ENCODE results near the gene MRGPRG. TPM values are rescaled to one million over a fixed set of nuclear protein-coding genes. Genes with fewer than 3 reads are reported as not detected.

Gene MRGPRG
- total RNA-seq, 2 donors from 2014 or later, result not detected

DNA sequence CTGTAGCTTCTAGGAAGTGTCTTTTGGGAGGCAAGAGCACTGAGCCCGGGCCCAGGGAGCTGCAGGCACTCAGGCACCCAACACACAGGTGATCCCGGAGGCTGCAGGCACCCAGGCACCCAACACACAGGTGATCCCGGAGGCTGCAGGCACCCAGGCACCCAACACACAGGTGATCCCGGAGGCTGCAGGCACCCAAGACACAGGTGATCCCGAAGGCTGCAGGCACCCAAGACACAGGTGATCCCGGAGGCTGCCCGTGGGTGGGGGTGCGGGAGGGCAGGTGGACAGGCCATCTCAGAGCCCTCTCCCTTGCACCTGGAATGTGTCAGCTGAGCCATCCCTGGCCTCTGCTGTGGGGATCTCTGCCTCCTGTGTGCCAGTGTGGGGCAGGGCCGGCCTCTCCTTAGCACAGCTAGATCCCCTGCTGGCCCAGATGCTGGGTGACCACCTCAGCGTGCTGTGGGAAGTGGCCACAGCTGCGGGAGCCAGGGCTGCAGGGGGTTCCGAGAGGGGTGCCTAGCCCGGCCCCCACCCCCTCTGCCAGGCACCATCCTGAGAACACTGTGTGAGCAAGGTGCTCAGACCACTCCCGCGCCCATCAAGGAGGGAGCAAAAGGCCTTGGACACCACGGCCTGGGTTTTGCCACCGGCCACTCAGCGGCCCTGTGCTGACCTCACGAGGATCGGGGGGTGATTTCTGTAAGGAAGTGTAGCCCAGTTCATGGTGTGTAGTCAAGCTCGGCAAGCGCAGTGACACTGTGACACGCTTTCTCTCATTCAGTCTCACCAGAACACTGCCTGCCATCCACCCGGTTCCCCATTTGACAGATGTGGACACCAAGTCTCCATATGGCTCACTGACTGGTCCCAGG lies 14.2 kb downstream of the MRGPRG start:
- Histone ChIP-seq H3K27ac (no peak overlapping the region), H3K9me3 (no peaks in the 10 kb centered on the region), H3K4me1 (peaks cover 0 to 6% of the 10 kb centered on the region in 2 donors), H3K36me3 (no peaks in the 10 kb centered on the region), H3K4me3 (no peak overlapping the region), H3K27me3 (peaks cover 0 to 24% of the 10 kb centered on the region in 2 donors)
- TF ChIP-seq, protein P1, sequence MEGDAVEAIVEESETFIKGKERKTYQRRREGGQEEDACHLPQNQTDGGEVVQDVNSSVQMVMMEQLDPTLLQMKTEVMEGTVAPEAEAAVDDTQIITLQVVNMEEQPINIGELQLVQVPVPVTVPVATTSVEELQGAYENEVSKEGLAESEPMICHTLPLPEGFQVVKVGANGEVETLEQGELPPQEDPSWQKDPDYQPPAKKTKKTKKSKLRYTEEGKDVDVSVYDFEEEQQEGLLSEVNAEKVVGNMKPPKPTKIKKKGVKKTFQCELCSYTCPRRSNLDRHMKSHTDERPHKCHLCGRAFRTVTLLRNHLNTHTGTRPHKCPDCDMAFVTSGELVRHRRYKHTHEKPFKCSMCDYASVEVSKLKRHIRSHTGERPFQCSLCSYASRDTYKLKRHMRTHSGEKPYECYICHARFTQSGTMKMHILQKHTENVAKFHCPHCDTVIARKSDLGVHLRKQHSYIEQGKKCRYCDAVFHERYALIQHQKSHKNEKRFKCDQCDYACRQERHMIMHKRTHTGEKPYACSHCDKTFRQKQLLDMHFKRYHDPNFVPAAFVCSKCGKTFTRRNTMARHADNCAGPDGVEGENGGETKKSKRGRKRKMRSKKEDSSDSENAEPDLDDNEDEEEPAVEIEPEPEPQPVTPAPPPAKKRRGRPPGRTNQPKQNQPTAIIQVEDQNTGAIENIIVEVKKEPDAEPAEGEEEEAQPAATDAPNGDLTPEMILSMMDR (IDR thresholded peaks at IDR 0.05), result no peak
- DNase-seq (ENCODE audit: low spot score), result no peak

DNA sequence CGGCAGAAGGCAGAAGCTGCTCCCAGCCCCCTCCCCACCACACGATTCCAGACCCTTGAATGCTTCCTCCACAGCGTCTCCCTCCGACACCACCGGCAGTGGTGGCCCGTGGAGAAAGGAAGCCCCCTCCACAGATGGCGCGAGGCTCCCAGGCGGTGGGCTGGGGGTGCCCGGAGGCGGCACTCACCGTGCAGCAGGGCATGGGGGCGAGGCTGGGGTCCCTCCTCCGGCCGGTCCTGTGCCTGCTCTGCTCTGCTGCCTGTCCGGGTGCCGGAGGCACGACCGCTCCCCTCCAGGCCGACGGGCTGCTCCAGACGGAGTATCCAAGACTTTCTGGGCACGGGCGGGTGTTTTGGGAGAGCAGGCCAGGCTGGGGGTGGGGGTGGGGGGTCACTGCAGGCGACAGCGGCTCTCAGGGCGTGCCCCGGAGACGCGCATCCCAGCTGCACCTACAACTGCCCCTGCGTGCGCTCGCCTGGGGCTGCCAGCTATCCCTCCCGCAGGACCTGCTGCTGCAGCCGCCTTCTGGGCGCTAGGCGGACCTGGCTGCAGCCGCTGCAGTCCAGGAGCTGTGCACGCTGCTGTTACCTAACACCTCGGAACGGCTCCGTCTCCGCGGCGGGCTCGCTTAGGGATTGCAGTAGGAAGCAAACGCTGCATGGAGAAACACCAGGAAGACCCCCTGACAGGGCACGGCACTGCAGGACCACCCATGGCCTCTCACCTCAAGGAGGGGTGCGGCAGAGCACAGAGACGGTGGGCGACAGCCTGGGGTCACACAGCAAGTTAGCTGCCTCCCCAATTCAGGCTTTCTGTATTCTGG lies 15.2 kb downstream of the MRGPRG start:
- H3K27me3 ChIP-seq, result peaks cover 0 to 24% of the 10 kb centered on the region in 2 donors
- no peaks in the 10 kb centered on the region for H3K36me3 ChIP-seq
- peak overlapping the region in 1 of 2 donors; percentile 9 for H3K4me3 ChIP-seq
- no peaks in the 10 kb centered on the region for H3K9me3 ChIP-seq
- DNase-seq (ENCODE audit: low spot score), result no peak
- H3K4me1 ChIP-seq, result peaks cover 0 to 6% of the 10 kb centered on the region in 2 donors
- TF ChIP-seq, protein P1 (IDR thresholded peaks at IDR 0.05), result no peak
- no peak overlapping the region for H3K27ac ChIP-seq

DNA sequence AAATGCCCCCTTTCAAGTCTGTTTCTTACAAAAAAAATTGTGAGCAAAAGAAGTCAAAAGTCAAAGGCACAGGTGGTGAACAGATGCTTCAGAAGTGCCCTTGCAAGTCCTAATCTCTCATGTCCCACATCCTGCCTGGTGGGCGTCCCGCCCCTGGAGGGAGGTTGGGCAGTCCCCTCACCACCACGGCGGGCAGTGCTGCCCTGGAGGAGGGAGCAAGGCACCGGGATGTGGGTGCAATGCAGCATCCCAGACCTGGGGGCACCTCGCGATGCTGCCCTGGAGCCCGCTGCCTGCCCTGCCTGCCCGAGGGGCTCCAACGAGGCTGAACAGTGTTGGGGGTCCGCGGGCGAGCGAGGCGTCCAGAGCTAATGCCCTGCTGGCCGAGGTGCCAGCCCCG lies 15.9 kb downstream of the MRGPRG start:
- no peak overlapping the region for H3K27ac ChIP-seq
- H3K4me3 ChIP-seq, result no peak overlapping the region
- no peaks in the 10 kb centered on the region for H3K9me3 ChIP-seq
- DNase-seq (ENCODE audit: low spot score), result no peak
- no peaks in the 10 kb centered on the region for H3K36me3 ChIP-seq
- peaks cover 0 to 24% of the 10 kb centered on the region in 2 donors for H3K27me3 ChIP-seq
- TF ChIP-seq, protein P1 (IDR thresholded peaks at IDR 0.05), result no peak
- H3K4me1 ChIP-seq, result peaks cover 0 to 6% of the 10 kb centered on the region in 2 donors

DNA sequence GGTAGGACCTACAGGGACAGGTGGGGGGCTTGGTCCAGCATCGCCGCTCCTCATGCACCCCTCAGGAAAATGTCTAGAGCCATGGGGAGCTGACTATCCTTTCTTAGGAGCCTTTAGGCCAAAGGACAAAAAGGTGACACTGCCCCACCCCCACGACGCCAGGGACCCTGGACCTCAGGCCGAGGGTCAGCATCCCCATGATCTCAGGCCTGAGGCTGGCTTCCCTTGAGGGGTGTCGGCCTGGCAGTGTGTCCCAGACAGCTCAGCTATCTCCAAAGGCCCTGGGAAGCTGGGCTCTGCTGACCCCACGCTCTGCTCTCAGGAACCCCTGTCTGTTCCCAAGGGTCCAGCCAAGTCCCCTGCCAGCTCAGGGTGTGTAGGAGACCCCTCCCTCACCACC lies 16.3 kb downstream of the MRGPRG start:
- Histone ChIP-seq H3K4me1 (peaks cover 0 to 6% of the 10 kb centered on the region in 2 donors), H3K36me3 (no peaks in the 10 kb centered on the region), H3K4me3 (no peak overlapping the region), H3K9me3 (no peaks in the 10 kb centered on the region), H3K27me3 (peaks cover 0 to 24% of the 10 kb centered on the region in 2 donors), H3K27ac (no peak overlapping the region)
- no peak for DNase-seq (ENCODE audit: low spot score)
- TF ChIP-seq, protein P1 (IDR thresholded peaks at IDR 0.05), result no peak

DNA sequence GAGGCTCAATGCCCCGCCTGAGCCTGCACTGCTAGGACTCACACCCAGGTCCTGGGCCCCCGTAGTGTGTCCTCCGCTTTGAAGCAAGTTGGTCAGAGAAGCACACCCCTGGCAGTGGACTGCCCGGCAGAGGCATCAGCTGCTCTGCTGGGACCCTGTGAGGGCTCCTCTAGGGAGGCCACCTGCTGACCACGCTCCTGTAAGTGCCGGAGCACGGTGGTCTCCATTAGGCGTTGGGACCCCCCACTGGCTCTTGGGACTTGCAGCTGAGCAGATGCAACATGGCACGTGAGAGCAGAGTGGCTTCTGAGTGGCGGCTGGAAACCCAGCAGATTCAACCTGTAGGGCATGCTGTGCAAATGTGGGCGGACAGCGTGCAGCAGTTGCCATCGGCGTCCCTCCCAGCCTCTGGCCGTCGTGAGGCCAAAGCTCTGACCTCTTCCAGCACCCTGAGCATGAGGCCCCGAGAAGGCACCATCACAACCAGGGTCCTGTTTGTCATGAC lies 16.9 kb downstream of the MRGPRG start:
- peaks cover 0 to 6% of the 10 kb centered on the region in 2 donors for H3K4me1 ChIP-seq
- H3K36me3 ChIP-seq, result no peaks in the 10 kb centered on the region
- no peak for DNase-seq (ENCODE audit: low spot score)
- no peak overlapping the region for H3K27ac ChIP-seq
- H3K4me3 ChIP-seq, result no peak overlapping the region
- no peaks in the 10 kb centered on the region for H3K9me3 ChIP-seq
- TF ChIP-seq, protein P1 (IDR thresholded peaks at IDR 0.05), result no peak
- peaks cover 0 to 24% of the 10 kb centered on the region in 2 donors for H3K27me3 ChIP-seq

Measured in right atrium auricular region (tissue), 2 donors.